22Rv1 (cell line): ENCODE data around the gene DCST2.
A peak's percentile ranks its signal among the peaks of the same experiment; 100 is the strongest.

Source experiments
- H3K27ac ChIP-seq: fragments of 450-650 bp; 2 replicates; pipeline ENCODE4 v1.5.1; 2017
- CTCF ChIP-seq: fragments of 450-650 bp; IDR thresholded peaks from 2 replicates; pipeline ENCODE4 v1.5.1; 2017; ENCODE audit warnings: mild to moderate bottlenecking
- ZFX ChIP-seq: fragments of 450-650 bp; IDR thresholded peaks from 2 replicates; pipeline ENCODE4 v1.6.1; 2017; ENCODE audit warnings: antibody characterized with exemption, borderline replicate concordance

DCST2 gene

GRCh38 chr1:155066777-155067176 lies 33.2 kb upstream of the DCST2 start:
- H3K27ac ChIP-seq, result peak overlapping the region; percentile 17; the same call in 1 of the 2 replicates
- TF ChIP-seq ZFX (no peak), CTCF (no peak)

- peak overlapping the region; percentile 91 for H3K27ac ChIP-seq
- TF ChIP-seq CTCF (no peak), ZFX (no peak)
These were observed 31.4 kb upstream of the DCST2 start for GRCh38 chr1:155064832-155065429.

GRCh38 chr1:155064111-155064831 lies 30.7 kb upstream of the DCST2 start:
- TF ChIP-seq ZFX (no peak), CTCF (no peak)
- H3K27ac ChIP-seq, result peak overlapping the region; percentile 91

GRCh38 chr1:155063550-155064110 lies 30.0 kb upstream of the DCST2 start, which contains the start of gene EFNA4:
Gene EFNA4 (plus strand): TSS chr1:155063740. CDS start chr1:155063824, 84 bp downstream.
- H3K27ac ChIP-seq, result peak within 1 kb of the TSS; percentile 91
- no peak for TF ChIP-seq ZFX
- no peak for TF ChIP-seq CTCF

- TF ChIP-seq ZFX, result no peak
- peak; percentile 98 for TF ChIP-seq CTCF
- peak overlapping the region; percentile 91 for H3K27ac ChIP-seq
These were observed 29.3 kb upstream of the DCST2 start for GRCh38 chr1:155062702-155063411.

GRCh38 chr1:155062151-155062686 lies 28.6 kb upstream of the DCST2 start:
- peak overlapping the region; percentile 91 for H3K27ac ChIP-seq
- TF ChIP-seq CTCF, result no peak
- TF ChIP-seq ZFX, result no peak
